Activated T-cell treated with anti-CD3 and anti-CD28 coated beads, Interleukin-2, amount 50 U/mL, for 24 hours (primary cell): ENCODE data around the gene SUSD6.
"Not testable (repeated sequence)": the region's sequence is repeated elsewhere in the genome, so short reads cannot be mapped to it uniquely, and the experiment has no call there.

Source experiments
- DNase-seq: peaks from one replicate; pipeline ENCODE4 v3.0.0-alpha.2; 2020
- H3K27ac Mint-ChIP-seq: 2 replicates; pipeline ENCODE4 v1.8.0; 2020; ENCODE audit warnings: mild to moderate bottlenecking, mixed read lengths
- H3K27me3 Mint-ChIP-seq: 2 replicates; pipeline ENCODE4 v1.8.0; 2020; ENCODE audit warnings: mixed read lengths
- H3K36me3 Mint-ChIP-seq: 2 replicates; pipeline ENCODE4 v1.8.0; 2020; ENCODE audit warnings: low read depth, mixed read lengths
- H3K4me1 Mint-ChIP-seq: 2 replicates; pipeline ENCODE4 v1.8.0; 2020; ENCODE audit warnings: low read depth, mixed read lengths
- H3K4me3 Mint-ChIP-seq: 2 replicates; pipeline ENCODE4 v1.8.0; 2020; ENCODE audit warnings: mild to moderate bottlenecking, moderate library complexity, mixed read lengths
- H3K9me3 Mint-ChIP-seq: 2 replicates; pipeline ENCODE4 v1.8.0; 2020; ENCODE audit warnings: mixed read lengths

The SUSD6 gene

GRCh38 chr14:69687606-69688298 is 76.4 kb downstream of the SUSD6 start:
- Mint-ChIP-seq H3K27ac (peak overlapping the region; percentile 99), H3K9me3 (no peaks in the 10 kb centered on the region), H3K4me3 (no peak overlapping the region), H3K36me3 (peaks cover 79% of the 10 kb centered on the region), H3K4me1 (peaks cover 92% of the 10 kb centered on the region), H3K27me3 (no peaks in the 10 kb centered on the region)
- no peak for DNase-seq

- Mint-ChIP-seq H3K27me3 (no peaks in the 10 kb centered on the region), H3K27ac (peak overlapping the region; percentile 99), H3K4me1 (peaks cover 91% of the 10 kb centered on the region), H3K4me3 (no peak overlapping the region), H3K9me3 (no peaks in the 10 kb centered on the region), H3K36me3 (peaks cover 77% of the 10 kb centered on the region)
- DNase-seq, result no peak
Observed at GRCh38 chr14:69688299-69688649, 76.9 kb downstream of the SUSD6 start.

GRCh38 chr14:69690042-69690441 is 78.6 kb downstream of the SUSD6 start:
- H3K4me1 Mint-ChIP-seq, result peaks cover 91% of the 10 kb centered on the region

GRCh38 chr14:69692594-69692993 is 81.2 kb downstream of the SUSD6 start:
- peak overlapping the region; percentile 41 for H3K27ac Mint-ChIP-seq

More at GRCh38 chr14:69690042-69690441, 78.6 kb downstream of the SUSD6 start:
- Mint-ChIP-seq H3K36me3 (peaks cover 76% of the 10 kb centered on the region), H3K27me3 (no peaks in the 10 kb centered on the region), H3K9me3 (no peaks in the 10 kb centered on the region), H3K27ac (peak overlapping the region; percentile 3), H3K4me3 (no peak overlapping the region)
- no peak for DNase-seq

GRCh38 chr14:69693145-69693544 is 81.7 kb downstream of the SUSD6 start:
- Mint-ChIP-seq H3K27me3 (no peaks in the 10 kb centered on the region), H3K4me3 (no peak overlapping the region), H3K36me3 (peaks cover 74% of the 10 kb centered on the region)

More at GRCh38 chr14:69692594-69692993, 81.2 kb downstream of the SUSD6 start:
- no peak for DNase-seq
- H3K27me3 Mint-ChIP-seq, result no peaks in the 10 kb centered on the region
- no peak overlapping the region for H3K4me3 Mint-ChIP-seq
- peaks cover 91% of the 10 kb centered on the region for H3K4me1 Mint-ChIP-seq
- no peaks in the 10 kb centered on the region for H3K9me3 Mint-ChIP-seq
- H3K36me3 Mint-ChIP-seq, result peaks cover 76% of the 10 kb centered on the region

GRCh38 chr14:69693801-69694729 is 82.7 kb downstream of the SUSD6 start:
- Mint-ChIP-seq H3K4me1 (peaks cover 90% of the 10 kb centered on the region), H3K36me3 (peaks cover 74% of the 10 kb centered on the region), H3K27ac (peak overlapping the region; percentile 82), H3K27me3 (no peaks in the 10 kb centered on the region), H3K9me3 (no peaks in the 10 kb centered on the region), H3K4me3 (no peak overlapping the region)
- no peak for DNase-seq

More at GRCh38 chr14:69693145-69693544, 81.7 kb downstream of the SUSD6 start:
- Mint-ChIP-seq H3K27ac (peak overlapping the region; percentile 82), H3K9me3 (no peaks in the 10 kb centered on the region), H3K4me1 (peaks cover 90% of the 10 kb centered on the region)
- DNase-seq, result no peak

- Mint-ChIP-seq H3K27me3 (no peaks in the 10 kb centered on the region), H3K36me3 (peaks cover 72% of the 10 kb centered on the region), H3K9me3 (no peaks in the 10 kb centered on the region), H3K4me1 (peaks cover 94% of the 10 kb centered on the region), H3K27ac (peak overlapping the region; percentile 82), H3K4me3 (no peak overlapping the region)
- DNase-seq, result no peak
Observed at GRCh38 chr14:69694730-69695281, 83.4 kb downstream of the SUSD6 start.

GRCh38 chr14:69695322-69696203 is 84.2 kb downstream of the SUSD6 start:
- Mint-ChIP-seq H3K27ac (peak overlapping the region; percentile 82), H3K27me3 (no peaks in the 10 kb centered on the region), H3K4me3 (no peak overlapping the region), H3K36me3 (peaks cover 69% of the 10 kb centered on the region), H3K4me1 (peaks cover 94% of the 10 kb centered on the region), H3K9me3 (no peaks in the 10 kb centered on the region)
- no peak for DNase-seq

GRCh38 chr14:69696204-69696527 is 84.8 kb downstream of the SUSD6 start:
- H3K4me1 Mint-ChIP-seq, result peaks cover 93% of the 10 kb centered on the region
- peak overlapping the region; percentile 88 for H3K27ac Mint-ChIP-seq
- DNase-seq, result no peak
- no peak overlapping the region for H3K4me3 Mint-ChIP-seq
- no peaks in the 10 kb centered on the region for H3K27me3 Mint-ChIP-seq
- H3K36me3 Mint-ChIP-seq, result peaks cover 69% of the 10 kb centered on the region
- H3K9me3 Mint-ChIP-seq, result no peaks in the 10 kb centered on the region

GRCh38 chr14:69696633-69697557 is 85.5 kb downstream of the SUSD6 start:
- H3K4me3 Mint-ChIP-seq, result peak overlapping the region; percentile 21
- no peak for DNase-seq
- no peaks in the 10 kb centered on the region for H3K9me3 Mint-ChIP-seq
- H3K27me3 Mint-ChIP-seq, result no peaks in the 10 kb centered on the region
- peak overlapping the region; percentile 88 for H3K27ac Mint-ChIP-seq
- peaks cover 95% of the 10 kb centered on the region for H3K4me1 Mint-ChIP-seq
- peaks cover 65% of the 10 kb centered on the region for H3K36me3 Mint-ChIP-seq

GRCh38 chr14:69698572-69698971 is 87.2 kb downstream of the SUSD6 start:
- H3K27ac Mint-ChIP-seq, result peak overlapping the region; percentile 26
- H3K27me3 Mint-ChIP-seq, result no peaks in the 10 kb centered on the region
- peaks cover 96% of the 10 kb centered on the region for H3K4me1 Mint-ChIP-seq
- no peaks in the 10 kb centered on the region for H3K9me3 Mint-ChIP-seq
- H3K4me3 Mint-ChIP-seq, result no peak overlapping the region
- peaks cover 68% of the 10 kb centered on the region for H3K36me3 Mint-ChIP-seq
- no peak for DNase-seq

GRCh38 chr14:69699243-69699642 is 87.8 kb downstream of the SUSD6 start:
- not testable (repeated sequence) for H3K9me3 Mint-ChIP-seq, DNase-seq, H3K27me3 Mint-ChIP-seq, H3K4me3 Mint-ChIP-seq
- Mint-ChIP-seq H3K36me3 (peaks cover 69% of the 10 kb centered on the region), H3K27ac (peak overlapping the region; percentile 26), H3K4me1 (peaks cover 96% of the 10 kb centered on the region)

- peak overlapping the region; percentile 26 for H3K27ac Mint-ChIP-seq
- peaks cover 94% of the 10 kb centered on the region for H3K4me1 Mint-ChIP-seq
- no peaks in the 10 kb centered on the region for H3K27me3 Mint-ChIP-seq
- H3K9me3 Mint-ChIP-seq, result no peaks in the 10 kb centered on the region
- DNase-seq, result no peak
- H3K4me3 Mint-ChIP-seq, result no peak overlapping the region
- H3K36me3 Mint-ChIP-seq, result peaks cover 73% of the 10 kb centered on the region
Observed at GRCh38 chr14:69699748-69700303, 88.4 kb downstream of the SUSD6 start.
